GM23338 (cell line): ENCODE measurements around the gene RFX7. TPM values are rescaled to one million over a fixed set of nuclear protein-coding genes. Genes with fewer than 3 reads are reported as not detected.

Source experiments
- JUNB ChIP-seq: IDR thresholded peaks from one replicate; pipeline ENCODE4 v1.6.1; 2016; ENCODE audit warnings: antibody characterized with exemption; ENCODE audit not compliant: unreplicated experiment
- POLR2AphosphoS5 ChIP-seq: IDR thresholded peaks from 2 replicates; pipeline ENCODE4 v1.6.1; 2016; ENCODE audit warnings: antibody characterized with exemption, low read depth
- polyA plus RNA-seq: library from polyadenylated mRNA; unstranded; fragments of >200 nt; fragmentation: Nextera tagmentation; extraction: Ambion mirVana; gene quantifications from 2 replicates; pipeline ENCODE4 v1.2.1, GENCODE V29; 2016
- total RNA-seq: library from RNA; depleted of rRNA; stranded (reverse); fragments of >200 nt; shearing (Covaris generic); gene quantifications from 2 replicates; pipeline ENCODE4 v1.2.3, GENCODE V29; 2014
- TF ChIP-seq, protein P1 (sequence below): IDR thresholded peaks from one replicate; pipeline ENCODE4 v1.6.1; 2018; ENCODE audit warnings: antibody characterized with exemption; ENCODE audit not compliant: unreplicated experiment
- TF ChIP-seq, protein P2 (sequence below): IDR thresholded peaks from 2 replicates; pipeline ENCODE4 v1.6.1; 2016; ENCODE audit warnings: antibody characterized with exemption
- TF ChIP-seq, protein P3 (sequence below): fragments of 250-450 bp; sonication (Bioruptor Pico); IDR thresholded peaks from 2 replicates; pipeline ENCODE4 v1.5.0; 2020; ENCODE audit warnings: mild to moderate bottlenecking, moderate library complexity

Gene RFX7
- total and polyA plus RNA-seq, 2 experiments from 2014 or later = 17.6 to 33.6 TPM

DNA sequence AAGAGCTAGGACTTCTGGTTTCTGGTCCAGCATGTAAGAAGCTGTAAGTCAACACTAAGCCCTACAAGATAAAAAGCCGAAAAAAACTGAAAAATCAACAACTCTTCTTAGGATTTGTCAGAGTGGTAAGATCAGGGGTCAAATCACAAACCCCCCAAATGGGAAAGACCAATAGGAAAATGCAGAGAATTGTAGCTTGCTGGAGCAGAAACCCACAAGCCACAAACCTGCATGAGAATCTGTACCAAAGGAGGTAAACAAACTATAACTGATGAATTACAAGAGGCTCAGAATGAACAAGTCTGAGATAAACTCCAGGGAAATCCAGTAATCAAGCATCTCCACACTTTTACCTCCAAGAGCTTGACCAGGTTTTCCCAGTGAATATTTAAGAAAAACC lies 36.0 kb downstream of the RFX7 start (continued):
- TF ChIP-seq, protein P1, sequence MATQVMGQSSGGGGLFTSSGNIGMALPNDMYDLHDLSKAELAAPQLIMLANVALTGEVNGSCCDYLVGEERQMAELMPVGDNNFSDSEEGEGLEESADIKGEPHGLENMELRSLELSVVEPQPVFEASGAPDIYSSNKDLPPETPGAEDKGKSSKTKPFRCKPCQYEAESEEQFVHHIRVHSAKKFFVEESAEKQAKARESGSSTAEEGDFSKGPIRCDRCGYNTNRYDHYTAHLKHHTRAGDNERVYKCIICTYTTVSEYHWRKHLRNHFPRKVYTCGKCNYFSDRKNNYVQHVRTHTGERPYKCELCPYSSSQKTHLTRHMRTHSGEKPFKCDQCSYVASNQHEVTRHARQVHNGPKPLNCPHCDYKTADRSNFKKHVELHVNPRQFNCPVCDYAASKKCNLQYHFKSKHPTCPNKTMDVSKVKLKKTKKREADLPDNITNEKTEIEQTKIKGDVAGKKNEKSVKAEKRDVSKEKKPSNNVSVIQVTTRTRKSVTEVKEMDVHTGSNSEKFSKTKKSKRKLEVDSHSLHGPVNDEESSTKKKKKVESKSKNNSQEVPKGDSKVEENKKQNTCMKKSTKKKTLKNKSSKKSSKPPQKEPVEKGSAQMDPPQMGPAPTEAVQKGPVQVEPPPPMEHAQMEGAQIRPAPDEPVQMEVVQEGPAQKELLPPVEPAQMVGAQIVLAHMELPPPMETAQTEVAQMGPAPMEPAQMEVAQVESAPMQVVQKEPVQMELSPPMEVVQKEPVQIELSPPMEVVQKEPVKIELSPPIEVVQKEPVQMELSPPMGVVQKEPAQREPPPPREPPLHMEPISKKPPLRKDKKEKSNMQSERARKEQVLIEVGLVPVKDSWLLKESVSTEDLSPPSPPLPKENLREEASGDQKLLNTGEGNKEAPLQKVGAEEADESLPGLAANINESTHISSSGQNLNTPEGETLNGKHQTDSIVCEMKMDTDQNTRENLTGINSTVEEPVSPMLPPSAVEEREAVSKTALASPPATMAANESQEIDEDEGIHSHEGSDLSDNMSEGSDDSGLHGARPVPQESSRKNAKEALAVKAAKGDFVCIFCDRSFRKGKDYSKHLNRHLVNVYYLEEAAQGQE = no peak
- TF ChIP-seq, protein P2, sequence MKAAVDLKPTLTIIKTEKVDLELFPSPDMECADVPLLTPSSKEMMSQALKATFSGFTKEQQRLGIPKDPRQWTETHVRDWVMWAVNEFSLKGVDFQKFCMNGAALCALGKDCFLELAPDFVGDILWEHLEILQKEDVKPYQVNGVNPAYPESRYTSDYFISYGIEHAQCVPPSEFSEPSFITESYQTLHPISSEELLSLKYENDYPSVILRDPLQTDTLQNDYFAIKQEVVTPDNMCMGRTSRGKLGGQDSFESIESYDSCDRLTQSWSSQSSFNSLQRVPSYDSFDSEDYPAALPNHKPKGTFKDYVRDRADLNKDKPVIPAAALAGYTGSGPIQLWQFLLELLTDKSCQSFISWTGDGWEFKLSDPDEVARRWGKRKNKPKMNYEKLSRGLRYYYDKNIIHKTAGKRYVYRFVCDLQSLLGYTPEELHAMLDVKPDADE = no peak
- no peak for TF ChIP-seq POLR2AphosphoS5
- no peak for TF ChIP-seq JUNB
- TF ChIP-seq, protein P3, sequence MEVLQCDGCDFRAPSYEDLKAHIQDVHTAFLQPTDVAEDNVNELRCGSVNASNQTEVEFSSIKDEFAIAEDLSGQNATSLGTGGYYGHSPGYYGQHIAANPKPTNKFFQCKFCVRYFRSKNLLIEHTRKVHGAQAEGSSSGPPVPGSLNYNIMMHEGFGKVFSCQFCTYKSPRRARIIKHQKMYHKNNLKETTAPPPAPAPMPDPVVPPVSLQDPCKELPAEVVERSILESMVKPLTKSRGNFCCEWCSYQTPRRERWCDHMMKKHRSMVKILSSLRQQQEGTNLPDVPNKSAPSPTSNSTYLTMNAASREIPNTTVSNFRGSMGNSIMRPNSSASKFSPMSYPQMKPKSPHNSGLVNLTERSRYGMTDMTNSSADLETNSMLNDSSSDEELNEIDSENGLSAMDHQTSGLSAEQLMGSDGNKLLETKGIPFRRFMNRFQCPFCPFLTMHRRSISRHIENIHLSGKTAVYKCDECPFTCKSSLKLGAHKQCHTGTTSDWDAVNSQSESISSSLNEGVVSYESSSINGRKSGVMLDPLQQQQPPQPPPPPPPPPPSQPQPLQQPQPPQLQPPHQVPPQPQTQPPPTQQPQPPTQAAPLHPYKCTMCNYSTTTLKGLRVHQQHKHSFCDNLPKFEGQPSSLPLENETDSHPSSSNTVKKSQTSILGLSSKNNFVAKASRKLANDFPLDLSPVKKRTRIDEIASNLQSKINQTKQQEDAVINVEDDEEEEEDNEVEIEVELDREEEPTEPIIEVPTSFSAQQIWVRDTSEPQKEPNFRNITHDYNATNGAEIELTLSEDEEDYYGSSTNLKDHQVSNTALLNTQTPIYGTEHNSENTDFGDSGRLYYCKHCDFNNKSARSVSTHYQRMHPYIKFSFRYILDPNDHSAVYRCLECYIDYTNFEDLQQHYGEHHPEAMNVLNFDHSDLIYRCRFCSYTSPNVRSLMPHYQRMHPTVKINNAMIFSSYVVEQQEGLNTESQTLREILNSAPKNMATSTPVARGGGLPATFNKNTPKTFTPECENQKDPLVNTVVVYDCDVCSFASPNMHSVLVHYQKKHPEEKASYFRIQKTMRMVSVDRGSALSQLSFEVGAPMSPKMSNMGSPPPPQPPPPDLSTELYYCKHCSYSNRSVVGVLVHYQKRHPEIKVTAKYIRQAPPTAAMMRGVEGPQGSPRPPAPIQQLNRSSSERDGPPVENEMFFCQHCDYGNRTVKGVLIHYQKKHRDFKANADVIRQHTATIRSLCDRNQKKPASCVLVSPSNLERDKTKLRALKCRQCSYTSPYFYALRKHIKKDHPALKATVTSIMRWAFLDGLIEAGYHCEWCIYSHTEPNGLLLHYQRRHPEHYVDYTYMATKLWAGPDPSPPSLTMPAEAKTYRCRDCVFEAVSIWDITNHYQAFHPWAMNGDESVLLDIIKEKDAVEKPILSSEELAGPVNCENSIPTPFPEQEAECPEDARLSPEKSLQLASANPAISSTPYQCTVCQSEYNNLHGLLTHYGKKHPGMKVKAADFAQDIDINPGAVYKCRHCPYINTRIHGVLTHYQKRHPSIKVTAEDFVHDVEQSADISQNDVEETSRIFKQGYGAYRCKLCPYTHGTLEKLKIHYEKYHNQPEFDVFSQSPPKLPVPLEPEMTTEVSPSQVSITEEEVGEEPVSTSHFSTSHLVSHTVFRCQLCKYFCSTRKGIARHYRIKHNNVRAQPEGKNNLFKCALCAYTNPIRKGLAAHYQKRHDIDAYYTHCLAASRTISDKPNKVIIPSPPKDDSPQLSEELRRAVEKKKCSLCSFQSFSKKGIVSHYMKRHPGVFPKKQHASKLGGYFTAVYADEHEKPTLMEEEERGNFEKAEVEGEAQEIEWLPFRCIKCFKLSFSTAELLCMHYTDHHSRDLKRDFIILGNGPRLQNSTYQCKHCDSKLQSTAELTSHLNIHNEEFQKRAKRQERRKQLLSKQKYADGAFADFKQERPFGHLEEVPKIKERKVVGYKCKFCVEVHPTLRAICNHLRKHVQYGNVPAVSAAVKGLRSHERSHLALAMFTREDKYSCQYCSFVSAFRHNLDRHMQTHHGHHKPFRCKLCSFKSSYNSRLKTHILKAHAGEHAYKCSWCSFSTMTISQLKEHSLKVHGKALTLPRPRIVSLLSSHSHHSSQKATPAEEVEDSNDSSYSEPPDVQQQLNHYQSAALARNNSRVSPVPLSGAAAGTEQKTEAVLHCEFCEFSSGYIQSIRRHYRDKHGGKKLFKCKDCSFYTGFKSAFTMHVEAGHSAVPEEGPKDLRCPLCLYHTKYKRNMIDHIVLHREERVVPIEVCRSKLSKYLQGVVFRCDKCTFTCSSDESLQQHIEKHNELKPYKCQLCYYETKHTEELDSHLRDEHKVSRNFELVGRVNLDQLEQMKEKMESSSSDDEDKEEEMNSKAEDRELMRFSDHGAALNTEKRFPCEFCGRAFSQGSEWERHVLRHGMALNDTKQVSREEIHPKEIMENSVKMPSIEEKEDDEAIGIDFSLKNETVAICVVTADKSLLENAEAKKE = no peak
